ENCODE results near the gene PHC2.

DNA sequence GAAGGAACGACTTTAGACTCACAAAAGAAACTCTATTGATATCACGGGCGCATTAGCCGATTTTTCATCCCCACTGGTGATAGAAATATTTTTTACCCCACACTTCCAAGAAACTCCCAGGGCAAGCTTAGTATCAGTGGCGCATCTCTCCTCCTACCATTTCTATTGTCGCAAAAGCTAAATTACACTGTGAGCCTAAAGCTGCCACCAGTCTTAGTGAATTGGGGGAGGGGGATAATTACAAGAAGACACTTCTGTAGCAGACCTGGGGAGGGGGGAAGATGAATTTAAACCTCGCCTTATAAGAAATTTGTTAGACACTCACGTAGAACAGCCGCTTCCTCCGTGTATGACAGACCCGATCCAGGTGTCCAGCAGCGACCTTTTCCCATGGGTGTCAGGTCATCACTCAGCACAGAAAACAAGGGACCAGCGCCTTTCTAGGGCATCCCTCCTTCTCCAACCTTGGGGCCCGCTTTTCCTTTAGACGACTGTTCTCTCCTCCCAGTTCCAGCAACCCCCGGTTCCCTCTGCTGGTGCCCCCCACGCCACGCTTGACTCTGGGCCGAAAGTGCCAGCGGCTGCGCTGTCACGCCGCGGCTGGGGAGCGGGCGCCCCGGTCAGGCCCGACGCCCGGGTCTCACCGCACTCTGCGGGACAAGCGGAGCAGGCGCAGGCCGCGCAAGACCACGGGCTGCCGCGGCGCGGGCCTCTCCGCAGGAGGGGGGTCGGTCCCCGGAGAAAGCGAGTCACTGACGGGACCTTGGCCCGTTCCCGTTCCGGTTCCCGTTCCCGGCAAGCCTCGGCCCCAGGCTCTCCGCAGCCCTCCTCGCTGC lies 821 bp downstream of the PHC2 start:
- TF ChIP-seq, protein P1, sequence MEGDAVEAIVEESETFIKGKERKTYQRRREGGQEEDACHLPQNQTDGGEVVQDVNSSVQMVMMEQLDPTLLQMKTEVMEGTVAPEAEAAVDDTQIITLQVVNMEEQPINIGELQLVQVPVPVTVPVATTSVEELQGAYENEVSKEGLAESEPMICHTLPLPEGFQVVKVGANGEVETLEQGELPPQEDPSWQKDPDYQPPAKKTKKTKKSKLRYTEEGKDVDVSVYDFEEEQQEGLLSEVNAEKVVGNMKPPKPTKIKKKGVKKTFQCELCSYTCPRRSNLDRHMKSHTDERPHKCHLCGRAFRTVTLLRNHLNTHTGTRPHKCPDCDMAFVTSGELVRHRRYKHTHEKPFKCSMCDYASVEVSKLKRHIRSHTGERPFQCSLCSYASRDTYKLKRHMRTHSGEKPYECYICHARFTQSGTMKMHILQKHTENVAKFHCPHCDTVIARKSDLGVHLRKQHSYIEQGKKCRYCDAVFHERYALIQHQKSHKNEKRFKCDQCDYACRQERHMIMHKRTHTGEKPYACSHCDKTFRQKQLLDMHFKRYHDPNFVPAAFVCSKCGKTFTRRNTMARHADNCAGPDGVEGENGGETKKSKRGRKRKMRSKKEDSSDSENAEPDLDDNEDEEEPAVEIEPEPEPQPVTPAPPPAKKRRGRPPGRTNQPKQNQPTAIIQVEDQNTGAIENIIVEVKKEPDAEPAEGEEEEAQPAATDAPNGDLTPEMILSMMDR (IDR thresholded peaks at IDR 0.05) = no peak
- TF ChIP-seq POLR2AphosphoS5 (IDR thresholded peaks at IDR 0.05) = no peak
